CD4-positive, alpha-beta T cell treated with Interleukin-10 for 1 hour (primary cell): ENCODE results near the gene LPAR6.

ENCODE experiments used
- DNase-seq: peaks from one replicate; pipeline ENCODE4 v3.0.0-alpha.2; 2020

LPAR6 gene

DNA sequence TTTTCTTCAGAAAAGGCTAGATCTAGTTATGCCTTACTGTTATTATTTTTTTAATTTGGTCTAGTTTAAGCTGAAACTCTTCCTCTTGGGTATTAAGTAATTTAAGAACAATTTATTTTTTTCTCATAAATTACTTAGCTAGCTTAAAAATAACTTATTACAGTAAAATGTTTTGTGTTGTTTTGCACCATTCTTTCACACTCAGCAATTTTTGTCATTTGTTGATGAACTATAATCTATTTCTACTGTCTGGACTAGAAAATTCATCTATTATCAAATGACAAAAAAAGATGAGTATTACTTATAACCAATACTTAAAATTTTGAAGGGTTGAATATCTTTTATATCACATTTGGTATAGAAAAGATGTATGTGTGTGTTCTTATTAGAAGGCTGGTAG is 1.6 kb upstream of the LPAR6 start:
- DNase-seq = no peak

DNA sequence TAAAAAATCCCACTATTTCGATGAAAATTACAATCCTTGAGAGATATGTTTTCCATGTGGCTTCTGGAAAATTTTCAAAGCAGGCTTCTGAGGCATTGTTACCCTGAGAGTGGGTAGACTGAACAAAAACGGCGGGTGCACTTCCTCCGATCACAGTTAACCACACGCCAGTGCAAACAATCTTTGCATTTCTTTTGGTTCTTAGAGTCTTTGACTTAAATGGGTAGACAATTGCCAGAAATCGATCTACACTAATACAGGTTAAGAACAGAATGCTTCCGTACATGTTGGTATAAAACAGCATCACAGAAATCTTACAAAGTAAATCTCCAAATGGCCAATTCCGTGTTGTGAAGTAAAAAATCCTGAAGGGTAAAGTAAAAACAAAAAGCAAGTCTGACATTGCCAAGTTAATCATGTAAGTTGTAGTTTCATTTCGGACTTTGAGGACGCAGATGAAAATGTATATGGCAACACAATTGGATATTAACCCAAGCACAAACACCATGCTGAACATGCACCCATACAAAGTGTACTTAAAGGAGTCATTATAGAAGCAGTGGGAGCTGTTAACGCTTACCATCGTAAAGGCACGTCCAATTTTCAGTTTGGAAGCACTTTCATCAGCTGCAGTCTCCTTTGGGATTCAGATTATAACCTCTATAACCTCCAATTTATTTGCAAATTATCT is 927 bp downstream of the LPAR6 start:
- peak; percentile 57 for DNase-seq

GRCh38 chr13:48411147-48411794 is 1.6 kb downstream of the LPAR6 start:
- DNase-seq = no peak

DNA sequence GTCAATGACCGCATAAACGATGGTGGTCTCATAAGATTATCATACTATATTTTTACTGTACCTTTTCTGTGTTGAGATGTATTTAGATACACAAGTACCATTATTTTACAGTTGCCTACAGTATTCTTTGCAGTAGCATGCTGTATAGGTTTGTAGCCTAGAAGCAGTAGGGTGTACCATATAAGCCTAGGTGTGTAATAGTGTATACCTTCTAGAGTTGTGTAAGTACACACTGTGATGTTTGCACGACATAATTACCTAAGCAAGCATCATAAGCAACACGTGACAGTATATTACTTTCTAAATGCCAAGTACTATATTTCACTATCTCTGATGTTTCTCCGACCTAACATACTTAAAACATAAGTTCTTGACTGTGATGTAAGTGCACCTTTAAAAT is 2.7 kb downstream of the LPAR6 start:
- DNase-seq = peak; percentile 51

- peak; percentile 42 for DNase-seq
Observed at GRCh38 chr13:48405875-48406274, 7.0 kb downstream of the LPAR6 start.

DNA sequence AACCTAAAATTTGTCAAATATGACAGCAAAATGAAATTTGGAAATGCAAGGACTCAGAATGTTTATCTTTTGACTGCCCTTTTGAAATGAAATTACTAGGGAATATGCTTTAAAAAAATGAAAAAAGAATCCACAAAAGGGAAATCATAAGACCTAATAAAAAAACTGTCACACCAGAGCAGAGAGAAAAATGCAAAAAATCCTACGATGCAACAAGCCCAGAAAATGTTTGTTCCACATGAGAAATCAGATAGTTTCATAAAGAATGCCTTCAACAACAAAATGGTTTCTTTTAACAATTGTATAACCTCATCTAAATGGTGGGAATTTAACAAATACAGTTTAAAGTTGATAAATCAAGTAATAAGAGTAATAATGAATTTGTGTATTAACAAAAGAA is 8.0 kb downstream of the LPAR6 start:
- no peak for DNase-seq

GRCh38 chr13:48403913-48404312 is 9.0 kb downstream of the LPAR6 start:
- DNase-seq = no peak

DNA sequence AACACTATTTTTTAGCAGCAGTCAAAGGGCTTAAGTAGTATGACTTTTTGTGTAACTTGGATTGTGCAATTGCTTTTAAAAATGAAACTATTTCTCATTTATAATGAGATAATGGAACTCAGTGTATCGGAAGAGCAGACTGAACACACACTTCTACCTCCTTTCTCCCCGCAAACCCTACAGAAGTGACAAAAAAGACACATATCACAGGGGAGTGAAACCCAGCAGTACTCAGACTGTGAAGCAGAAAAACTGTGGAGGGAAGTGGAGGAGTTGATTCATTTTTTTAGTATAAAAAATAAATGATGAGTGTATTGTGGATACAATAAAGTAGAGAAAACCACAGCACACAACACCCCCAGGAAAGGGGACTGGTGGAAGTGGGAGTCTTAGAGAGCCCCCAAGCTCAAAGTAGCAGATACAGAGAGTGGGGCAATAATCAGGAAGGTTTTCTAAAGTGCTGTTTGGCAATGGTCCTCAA is 9.7 kb downstream of the LPAR6 start:
- DNase-seq = peak; percentile 62

DNA sequence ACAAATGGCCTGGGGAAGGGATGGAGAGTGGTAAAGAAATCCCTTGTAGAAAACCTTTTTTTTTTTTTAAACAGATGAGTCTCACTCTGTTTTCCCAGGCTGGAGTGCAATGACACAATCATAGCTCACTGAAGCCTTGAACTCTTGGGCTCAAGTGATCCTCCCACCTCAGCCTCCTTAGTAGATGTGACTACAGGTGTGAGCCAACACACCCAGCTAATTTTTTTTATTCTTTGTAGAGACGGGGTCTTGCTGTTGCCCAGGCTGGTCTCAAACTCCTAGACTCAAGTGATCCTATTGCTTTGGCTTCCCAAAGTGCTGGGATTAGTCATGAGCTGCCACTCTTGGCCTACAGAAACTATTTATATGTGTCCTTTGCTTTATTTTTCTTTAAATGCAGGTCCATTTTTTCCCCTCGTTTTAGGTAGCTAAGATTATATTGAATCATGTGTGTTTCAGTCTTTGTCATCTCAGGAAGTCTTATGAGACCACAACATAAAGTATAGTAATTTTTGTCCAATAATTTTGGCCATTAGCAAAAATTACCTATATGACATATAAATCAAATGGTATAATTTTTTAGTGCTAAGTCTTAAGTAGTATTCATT is 10.5 kb downstream of the LPAR6 start:
- no peak for DNase-seq

DNA sequence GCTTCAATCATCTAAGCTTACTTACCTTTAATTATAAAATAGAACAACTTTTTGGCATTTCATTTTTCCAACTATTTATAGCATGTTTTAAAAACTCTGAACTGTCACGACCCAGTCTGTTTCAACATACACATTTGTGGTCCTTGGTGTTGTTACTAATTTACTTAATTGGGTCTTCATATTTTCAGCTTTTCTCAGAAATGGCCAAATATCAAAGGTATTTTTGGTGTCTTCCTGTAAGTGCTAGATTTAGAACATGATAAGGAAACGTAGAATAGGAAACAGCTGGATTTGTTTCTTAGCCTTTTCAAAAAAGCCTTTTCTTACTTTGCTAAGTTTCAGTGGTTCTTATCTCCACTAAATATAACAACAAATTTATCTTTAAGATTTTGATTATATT is 11.4 kb downstream of the LPAR6 start:
- peak; percentile 59 for DNase-seq

GRCh38 chr13:48400850-48401291 is 12.0 kb downstream of the LPAR6 start:
- DNase-seq = peak; percentile 41

DNA sequence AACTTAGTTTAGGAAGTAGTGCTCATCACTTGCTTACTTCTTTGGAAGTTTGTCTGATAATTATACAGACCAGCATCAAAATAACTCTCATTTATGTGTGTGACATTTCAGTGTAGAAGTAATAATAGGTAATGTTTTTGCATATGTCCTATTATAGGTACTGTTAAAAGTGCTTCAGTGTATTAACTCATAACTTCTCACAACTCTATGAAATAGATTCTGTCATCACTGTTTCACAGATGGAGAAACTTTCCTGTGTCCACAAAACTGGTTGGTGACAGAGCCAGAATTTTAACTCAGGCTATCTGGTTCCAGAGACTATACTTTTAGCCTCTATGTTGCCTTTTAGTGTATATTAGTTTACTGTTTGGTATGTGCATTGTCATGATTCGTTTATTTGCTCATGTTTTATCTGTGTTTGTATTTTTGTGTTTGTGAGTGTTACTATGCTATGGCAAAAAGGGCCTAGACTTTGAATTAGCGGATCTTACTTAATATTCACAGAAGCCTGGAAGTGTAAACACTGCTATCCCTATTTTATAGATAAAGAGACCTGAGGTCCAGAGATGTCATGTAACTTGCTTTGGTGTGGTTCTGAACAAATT is 12.7 kb downstream of the LPAR6 start:
- no peak for DNase-seq

GRCh38 chr13:48398450-48399095 is 14.3 kb downstream of the LPAR6 start:
- DNase-seq = no peak

GRCh38 chr13:48397744-48398143 is 15.2 kb downstream of the LPAR6 start:
- DNase-seq = no peak

- DNase-seq = no peak
Observed at GRCh38 chr13:48393698-48394085, 19.2 kb downstream of the LPAR6 start.

- DNase-seq = no peak
Observed at GRCh38 chr13:48393030-48393697, 19.7 kb downstream of the LPAR6 start.

- no peak for DNase-seq
Observed at GRCh38 chr13:48391257-48391656, 21.7 kb downstream of the LPAR6 start.

GRCh38 chr13:48386816-48387215 is 26.1 kb downstream of the LPAR6 start:
- DNase-seq = no peak

DNA sequence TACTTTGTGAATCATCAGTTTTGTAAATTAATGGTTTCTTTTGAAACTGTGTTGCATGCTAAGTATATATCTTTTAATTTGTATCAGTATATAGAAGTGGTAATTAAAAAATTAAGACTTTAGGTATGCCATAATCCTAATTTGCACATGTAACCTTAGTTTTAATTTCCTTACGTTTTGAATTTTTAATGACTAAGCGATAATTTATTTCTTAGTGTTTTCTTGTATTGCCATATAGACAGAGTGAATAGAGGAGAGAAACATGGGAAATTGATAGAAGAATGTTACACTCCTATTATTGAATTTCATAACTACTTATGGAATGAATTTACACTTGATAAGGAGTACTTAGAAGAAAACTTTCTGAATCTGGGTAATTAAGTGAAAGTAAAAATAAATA is 29.5 kb downstream of the LPAR6 start:
- DNase-seq = no peak

DNA sequence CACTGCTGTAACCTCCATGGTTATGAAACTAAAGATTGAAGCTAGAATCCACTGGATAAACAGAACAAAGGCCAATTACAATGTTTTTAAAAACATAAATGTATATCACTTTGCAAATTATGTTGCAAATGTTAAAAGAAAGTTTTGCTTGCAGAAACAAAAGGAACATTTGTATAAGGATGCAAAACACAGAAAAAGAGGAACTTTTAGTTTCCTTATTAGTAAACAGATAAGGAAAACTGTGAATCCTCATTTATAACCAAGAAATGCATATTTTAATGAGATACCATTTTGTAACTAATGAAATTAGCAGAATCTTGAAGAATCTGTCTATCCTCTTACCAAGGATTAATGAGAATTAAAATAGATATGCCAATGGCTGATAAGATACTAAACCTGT is 32.3 kb downstream of the LPAR6 start:
- DNase-seq = no peak

GRCh38 chr13:48377857-48378256 is 35.1 kb downstream of the LPAR6 start:
- no peak for DNase-seq

DNA sequence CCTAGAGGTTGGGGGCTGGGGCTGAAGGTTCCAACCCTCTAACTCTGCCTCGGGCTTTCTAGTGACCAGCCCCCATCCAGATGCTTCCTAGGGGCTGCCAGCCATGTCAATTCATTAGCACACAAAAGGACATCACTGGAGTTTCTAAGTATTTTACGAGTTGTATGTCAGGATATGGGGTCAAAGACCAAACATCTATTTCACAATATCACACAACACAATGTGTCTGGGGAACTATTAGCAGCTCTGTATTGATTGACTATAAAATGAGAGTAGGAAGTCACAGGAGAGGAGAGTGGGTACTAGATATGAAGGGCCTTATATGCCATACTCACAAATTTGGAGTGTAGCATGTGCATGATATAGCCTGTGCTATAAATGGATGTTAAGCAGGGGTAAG is 42.1 kb downstream of the LPAR6 start:
- DNase-seq = no peak

- no peak for DNase-seq
Observed at GRCh38 chr13:48369988-48370387, 42.9 kb downstream of the LPAR6 start.
